Suprapubic skin (tissue), 4 donors: ENCODE measurements around the gene HPCAL1.

ENCODE experiments used
- CTCF ChIP-seq, 2 donors: fragments of 200-600 bp in 1 of 2; fragments of 450-650 bp in 1 of 2; sonication (generic) in 1 of 2; IDR thresholded peaks; one replicate each; pipeline ENCODE4 v1.5.1; 2016 to 2019; ENCODE audit warnings: antibody characterized with exemption in 2 of 2, mild to moderate bottlenecking in 1 of 2, moderate library complexity in 1 of 2
- POLR2A ChIP-seq, 2 donors: fragments of 450-650 bp; IDR thresholded peaks; one replicate each; pipeline ENCODE4 v1.6.1; 2017; ENCODE audit warnings: antibody characterized with exemption in 2 of 2, mild to moderate bottlenecking in 2 of 2, moderate library complexity in 2 of 2
- POLR2AphosphoS5 ChIP-seq, 3 donors: sonication (generic); formaldehyde crosslinking; IDR thresholded peaks; one replicate each; pipeline ENCODE4 v1.6.1; 2017; ENCODE audit warnings: antibody characterized with exemption in 3 of 3

- TF ChIP-seq POLR2A (IDR thresholded peaks at IDR 0.05) (no peak), CTCF (IDR thresholded peaks at IDR 0.05) (no peak), POLR2AphosphoS5 (IDR thresholded peaks at IDR 0.05) (no peak)
These were observed 81.4 kb downstream of the HPCAL1 start for GRCh38 chr2:10383960-10384734.
